ENCODE measurements around the gene RGS14. TPM values are rescaled to one million over a fixed set of nuclear protein-coding genes. Genes with fewer than 3 reads are reported as not detected.

The RGS14 gene
- total RNA-seq, 1 donor from 2014 or later, result 8.4 TPM

DNA sequence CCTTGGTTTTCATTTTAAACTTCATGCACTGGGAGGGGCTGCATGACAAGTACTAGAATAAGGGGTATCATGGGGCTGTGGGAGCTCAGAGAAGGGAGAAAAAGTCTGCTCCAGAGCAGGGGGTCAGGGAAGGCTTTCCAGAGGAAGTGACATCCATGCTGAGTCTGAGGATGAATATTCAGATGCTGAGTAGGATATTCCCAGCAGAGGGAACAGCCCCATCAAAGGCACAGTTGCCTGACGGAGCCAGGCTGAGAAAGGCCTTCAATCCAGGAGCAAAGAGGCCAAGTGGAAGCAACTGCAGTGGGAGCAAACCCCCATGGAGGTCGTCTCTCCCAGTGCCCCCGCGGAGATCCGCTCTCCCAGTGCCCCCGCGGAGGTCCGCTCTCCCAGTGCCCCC, 38.4 kb downstream of the RGS14 start:
- TF ChIP-seq, protein P1, sequence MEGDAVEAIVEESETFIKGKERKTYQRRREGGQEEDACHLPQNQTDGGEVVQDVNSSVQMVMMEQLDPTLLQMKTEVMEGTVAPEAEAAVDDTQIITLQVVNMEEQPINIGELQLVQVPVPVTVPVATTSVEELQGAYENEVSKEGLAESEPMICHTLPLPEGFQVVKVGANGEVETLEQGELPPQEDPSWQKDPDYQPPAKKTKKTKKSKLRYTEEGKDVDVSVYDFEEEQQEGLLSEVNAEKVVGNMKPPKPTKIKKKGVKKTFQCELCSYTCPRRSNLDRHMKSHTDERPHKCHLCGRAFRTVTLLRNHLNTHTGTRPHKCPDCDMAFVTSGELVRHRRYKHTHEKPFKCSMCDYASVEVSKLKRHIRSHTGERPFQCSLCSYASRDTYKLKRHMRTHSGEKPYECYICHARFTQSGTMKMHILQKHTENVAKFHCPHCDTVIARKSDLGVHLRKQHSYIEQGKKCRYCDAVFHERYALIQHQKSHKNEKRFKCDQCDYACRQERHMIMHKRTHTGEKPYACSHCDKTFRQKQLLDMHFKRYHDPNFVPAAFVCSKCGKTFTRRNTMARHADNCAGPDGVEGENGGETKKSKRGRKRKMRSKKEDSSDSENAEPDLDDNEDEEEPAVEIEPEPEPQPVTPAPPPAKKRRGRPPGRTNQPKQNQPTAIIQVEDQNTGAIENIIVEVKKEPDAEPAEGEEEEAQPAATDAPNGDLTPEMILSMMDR (IDR thresholded peaks at IDR 0.05; ENCODE audit: insufficient read depth, low read length, severe bottlenecking), result no peak
- no peak overlapping the region for H3K4me3 ChIP-seq (ENCODE audit: low read depth, low read length)
- peaks cover 5% of the 10 kb centered on the region for H3K27me3 ChIP-seq (ENCODE audit: control insufficient read depth, insufficient read depth, low read length)
- no peaks in the 10 kb centered on the region for H3K36me3 ChIP-seq (ENCODE audit: control insufficient read depth, insufficient read depth, low read length)
- FAIRE-seq (no peak), DNase-seq (ENCODE audit: low read depth) (no peak)

DNA sequence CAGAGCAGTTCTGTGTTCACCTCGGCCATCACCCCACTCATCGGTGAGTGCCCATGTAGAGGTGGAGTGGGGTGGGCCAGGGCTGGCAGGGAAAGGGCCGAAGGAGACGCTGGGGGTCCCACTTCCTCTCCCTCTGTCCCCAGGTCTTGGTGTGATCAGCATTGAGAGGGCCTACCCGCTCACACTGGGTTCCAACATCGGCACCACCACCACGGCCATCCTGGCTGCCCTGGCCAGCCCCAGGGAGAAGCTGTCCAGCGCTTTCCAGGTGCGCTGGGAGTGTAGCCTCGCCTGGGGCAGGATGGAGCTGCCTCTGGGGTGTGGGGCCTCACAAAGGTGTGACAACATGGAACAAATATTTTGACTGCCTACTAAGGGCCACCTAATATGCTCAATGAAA, 39.1 kb downstream of the RGS14 start:
- no peaks in the 10 kb centered on the region for H3K36me3 ChIP-seq (ENCODE audit: control insufficient read depth, insufficient read depth, low read length)
- DNase-seq (ENCODE audit: low read depth), result no peak
- FAIRE-seq, result no peak
- H3K27me3 ChIP-seq (ENCODE audit: control insufficient read depth, insufficient read depth, low read length), result peaks cover 5% of the 10 kb centered on the region
- H3K4me3 ChIP-seq (ENCODE audit: low read depth, low read length), result no peak overlapping the region
- TF ChIP-seq, protein P1 (IDR thresholded peaks at IDR 0.05; ENCODE audit: insufficient read depth, low read length, severe bottlenecking), result no peak

DNA sequence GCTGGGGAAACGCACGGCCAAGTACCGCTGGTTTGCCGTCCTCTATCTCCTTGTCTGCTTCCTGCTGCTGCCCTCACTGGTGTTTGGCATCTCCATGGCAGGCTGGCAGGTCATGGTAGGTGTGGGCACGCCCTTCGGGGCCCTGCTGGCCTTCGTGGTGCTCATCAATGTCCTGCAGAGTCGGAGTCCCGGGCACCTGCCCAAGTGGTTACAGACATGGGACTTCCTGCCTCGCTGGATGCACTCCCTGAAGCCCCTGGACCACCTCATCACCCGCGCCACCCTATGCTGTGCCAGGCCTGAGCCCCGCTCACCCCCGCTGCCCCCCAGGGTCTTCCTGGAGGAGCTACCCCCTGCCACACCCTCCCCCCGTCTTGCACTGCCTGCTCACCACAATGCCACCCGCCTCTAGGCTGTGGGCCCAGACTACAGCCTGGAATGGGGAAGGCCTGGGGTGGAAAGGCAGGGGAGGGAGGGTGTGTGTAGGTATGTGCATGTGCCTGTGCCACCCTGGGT, 40.2 kb downstream of the RGS14 start:
- H3K27me3 ChIP-seq (ENCODE audit: control insufficient read depth, insufficient read depth, low read length), result peaks cover 5% of the 10 kb centered on the region
- no peaks in the 10 kb centered on the region for H3K36me3 ChIP-seq (ENCODE audit: control insufficient read depth, insufficient read depth, low read length)
- H3K4me3 ChIP-seq (ENCODE audit: low read depth, low read length), result no peak overlapping the region
- TF ChIP-seq, protein P1 (IDR thresholded peaks at IDR 0.05; ENCODE audit: insufficient read depth, low read length, severe bottlenecking), result no peak
- FAIRE-seq (no peak), DNase-seq (ENCODE audit: low read depth) (no peak)

DNA sequence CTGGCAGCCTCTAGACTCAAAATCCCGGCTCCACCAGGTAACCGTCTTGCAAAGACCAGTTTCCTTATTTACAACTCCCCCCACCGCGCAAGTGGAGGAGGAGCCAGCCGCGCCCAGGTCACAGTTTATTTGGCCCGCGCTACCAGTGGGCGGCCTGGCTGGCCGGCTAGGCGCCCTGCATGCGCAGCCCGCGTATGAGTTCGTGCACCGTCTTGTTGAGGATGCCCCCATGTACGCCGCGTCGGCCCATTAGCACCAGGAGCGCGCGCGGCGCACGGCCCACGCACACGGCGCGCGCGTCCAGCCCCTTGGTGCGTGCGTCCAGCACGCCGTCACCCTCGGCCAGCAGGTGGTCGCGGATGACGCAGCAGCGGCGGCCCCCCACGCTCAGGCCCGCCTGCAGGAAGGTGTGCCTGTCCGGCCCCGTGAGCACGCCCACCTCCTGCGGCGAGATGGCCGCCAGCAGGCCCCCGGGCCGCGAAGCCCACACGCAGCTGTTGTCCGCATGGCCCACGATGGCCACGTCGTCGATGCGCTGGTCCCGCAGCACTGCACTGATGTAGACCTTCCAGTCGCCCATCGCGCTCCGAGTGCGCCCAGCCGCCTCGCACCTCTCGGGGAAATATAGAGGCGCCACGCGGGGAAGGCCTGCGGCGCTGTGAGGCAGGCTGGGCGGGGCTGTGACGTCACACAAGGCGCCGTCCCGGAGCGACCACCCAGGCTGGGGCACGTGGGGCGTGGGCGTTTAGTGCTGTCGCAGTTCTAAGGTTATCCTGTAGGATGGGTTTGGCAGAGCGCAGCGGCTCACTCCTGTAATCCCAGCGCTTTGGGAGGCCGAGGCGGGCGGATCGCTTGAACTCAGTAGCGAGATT, 42.5 kb downstream of the RGS14 start, which contains the start of gene PFN3:
Gene PFN3, minus strand, starts transcription at position 665 of the 872 bp plus-strand sequence. Its CDS starts 85 bp downstream, at position 580.
- peaks cover 6% of the 10 kb centered on the region for H3K27me3 ChIP-seq (ENCODE audit: control insufficient read depth, insufficient read depth, low read length)
- TF ChIP-seq, protein P1 (IDR thresholded peaks at IDR 0.05; ENCODE audit: insufficient read depth, low read length, severe bottlenecking), result no peak
- no peaks in the 10 kb centered on the region for H3K36me3 ChIP-seq (ENCODE audit: control insufficient read depth, insufficient read depth, low read length)
- DNase-seq (ENCODE audit: low read depth), result no peak
- FAIRE-seq, result no peak
- H3K4me3 ChIP-seq (ENCODE audit: low read depth, low read length), result no peak within 1 kb of the TSS

DNA sequence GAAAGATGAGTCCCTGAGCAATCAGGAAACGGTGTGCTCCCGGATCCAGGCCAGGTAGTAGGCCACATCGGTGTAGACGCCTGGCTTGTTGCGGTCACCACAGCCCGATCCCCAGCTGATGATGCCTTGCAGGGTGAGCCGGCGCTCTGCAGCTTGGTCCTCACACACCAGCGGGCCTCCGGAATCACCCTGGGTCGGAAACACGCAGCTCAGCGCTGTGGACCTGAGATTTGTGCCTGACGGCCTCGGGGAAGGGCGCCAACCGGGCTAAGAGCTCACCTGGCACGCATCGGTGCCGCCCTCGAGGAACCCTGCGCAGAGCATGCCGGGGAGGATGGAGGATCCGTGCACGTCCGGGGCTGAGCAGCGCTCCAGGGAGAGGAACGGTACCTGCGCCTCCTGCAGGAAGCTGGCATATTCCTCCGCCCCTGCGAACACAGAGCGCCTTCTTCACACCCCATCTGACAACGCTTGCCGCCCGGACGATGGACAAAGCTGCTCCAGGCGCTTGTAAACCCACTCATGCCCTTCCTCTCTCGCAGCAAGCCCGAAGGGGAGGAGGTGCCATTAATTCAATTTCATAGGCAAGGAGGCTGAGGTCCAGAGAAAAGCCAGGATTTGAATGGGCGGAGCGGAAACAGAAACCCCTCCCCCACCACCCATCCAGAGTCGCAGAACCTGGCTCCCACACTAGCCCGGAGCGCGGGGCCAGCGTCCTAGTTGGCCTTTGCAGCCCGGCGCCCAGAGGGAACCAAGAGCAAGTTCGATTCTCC, 44.7 kb downstream of the RGS14 start:
- FAIRE-seq (no peak), DNase-seq (ENCODE audit: low read depth) (peak; percentile 79)

More for the DNA sequence above, 44.7 kb downstream of the RGS14 start:
- Histone ChIP-seq H3K4me3 (ENCODE audit: low read depth, low read length) (peak overlapping the region; percentile 55), H3K27me3 (ENCODE audit: control insufficient read depth, insufficient read depth, low read length) (peaks cover 7% of the 10 kb centered on the region), H3K36me3 (ENCODE audit: control insufficient read depth, insufficient read depth, low read length) (no peaks in the 10 kb centered on the region)
- TF ChIP-seq, protein P1 (IDR thresholded peaks at IDR 0.05; ENCODE audit: insufficient read depth, low read length, severe bottlenecking), result peak; percentile 90
